Endothelial cell of umbilical vein (primary cell): ENCODE data around the gene CMIP. TPM values are rescaled to one million over a fixed set of nuclear protein-coding genes. Genes with fewer than 3 reads are reported as not detected.

Experiments used
- BruUV-seq: library from RNA; stranded (reverse); fragments of 400-500 nt; replicated peaks from 2 replicates; lab custom pipeline; 2021; lab: Mats Ljungman, UMichigan
- CTCF ChIA-PET: fragments of 300-600, 350-600 bp; sonication (Branson Sonifier 250); formaldehyde crosslinking; loops from one replicate; lab custom pipeline; 2021; ENCODE audit warnings: antibody characterized with exemption, inconsistent platforms; lab: Charles Lee
- POLR2A ChIA-PET: fragments of 300-600, 350-600 bp; sonication (Branson Sonifier 250); formaldehyde crosslinking; loops from one replicate; lab custom pipeline; 2021; ENCODE audit warnings: antibody characterized with exemption, inconsistent platforms; lab: Charles Lee
- DNase-seq: peaks from one replicate; pipeline ENCODE4 v3.0.0-alpha.2; 2011; ENCODE audit warnings: low read depth, low spot score
- FAIRE-seq: peaks from 2 replicates; lab custom pipeline; 2011; peaks lifted over from hg19 to GRCh38; lab: Jason Lieb, UNC
- H2AFZ ChIP-seq: 2 replicates; pipeline ENCODE4 v1.6.0; 2012; ENCODE audit warnings: low read depth, low read length, control low read depth, inconsistent platforms
- H3K27ac ChIP-seq: 2 replicates; pipeline ENCODE4 v1.5.1; 2011; ENCODE audit warnings: low read depth, mild to moderate bottlenecking, control low read depth, low read length, moderate library complexity; ENCODE audit not compliant: insufficient read depth
- H3K27me3 ChIP-seq, 2 experiments: 2 replicates each; pipeline versions ENCODE4 v1.6.0 to v1.6.1; 2011; ENCODE audit warnings: low read length in 2 of 2, mixed read lengths in 1 of 2; ENCODE audit not compliant: control insufficient read depth in 2 of 2, insufficient read depth in 2 of 2
- H3K36me3 ChIP-seq, 2 experiments: 2 replicates in 1 of 2; 3 replicates in 1 of 2; pipeline ENCODE4 v1.5.1; 2011; ENCODE audit warnings: low read length in 2 of 2, mild to moderate bottlenecking in 1 of 2, moderate library complexity in 1 of 2; ENCODE audit not compliant: control insufficient read depth in 2 of 2, insufficient read depth in 2 of 2; ENCODE audit errors: extremely low read depth in 1 of 2
- H3K4me1 ChIP-seq: 3 replicates; pipeline ENCODE4 v1.5.1; 2011; ENCODE audit warnings: mild to moderate bottlenecking, low read length; ENCODE audit not compliant: control insufficient read depth, insufficient read depth; ENCODE audit errors: extremely low read depth
- H3K4me2 ChIP-seq: 2 replicates; pipeline ENCODE4 v1.6.1; 2011; ENCODE audit warnings: low read length, control low read depth, mixed read lengths; ENCODE audit not compliant: insufficient read depth
- H3K4me3 ChIP-seq, 3 experiments: fragments of 200-600 bp in 1 of 3; sonication (generic), shearing (Covaris generic) in 1 of 3; replicated peaks in 1 of 3; 2 replicates each; pipeline ENCODE4 v1.5.1; 2011 to 2016; ENCODE audit warnings: control low read depth in 3 of 3, low read length in 3 of 3, mild to moderate bottlenecking in 2 of 3, inconsistent platforms in 1 of 3, low read depth in 1 of 3, moderate library complexity in 1 of 3; ENCODE audit not compliant: insufficient read depth in 1 of 3
- H3K79me2 ChIP-seq: 2 replicates; pipeline ENCODE4 v1.6.0; 2012; ENCODE audit warnings: low read length, inconsistent platforms; ENCODE audit not compliant: control insufficient read depth, insufficient read depth
- H3K9ac ChIP-seq: replicated peaks from 2 replicates; pipeline ENCODE3; 2011; ENCODE audit warnings: low read length, control low read depth; ENCODE audit not compliant: insufficient read depth; ENCODE audit errors: extremely low read depth
- H3K9me1 ChIP-seq: replicated peaks from 3 replicates; pipeline ENCODE4 v1.6.0; 2011; ENCODE audit warnings: mild to moderate bottlenecking, low read length; ENCODE audit not compliant: control insufficient read depth, insufficient read depth; ENCODE audit errors: extremely low read depth
- H3K9me3 ChIP-seq: replicated peaks from 2 replicates; pipeline ENCODE4 v1.5.1; 2012; ENCODE audit warnings: low read length, inconsistent platforms; ENCODE audit not compliant: control insufficient read depth, insufficient read depth
- H4K20me1 ChIP-seq: replicated peaks from 2 replicates; pipeline ENCODE3; 2011; ENCODE audit warnings: mild to moderate bottlenecking, low read length; ENCODE audit not compliant: control insufficient read depth, insufficient read depth; ENCODE audit errors: extremely low read depth
- CTCF ChIP-seq, 2 donors: IDR thresholded peaks; 1 replicate in 1 of 2; 2 replicates in 1 of 2; pipeline ENCODE4 v1.5.1; 2011; ENCODE audit warnings: low read length in 2 of 2, mild to moderate bottlenecking in 2 of 2, moderate library complexity in 2 of 2, control low read depth in 1 of 2, inconsistent platforms in 1 of 2, low read depth in 1 of 2; ENCODE audit not compliant: insufficient read depth in 1 of 2; ENCODE audit errors: extremely low read depth in 1 of 2
- EZH2 ChIP-seq: IDR thresholded peaks from 2 replicates; pipeline ENCODE4 v1.6.1; 2012; ENCODE audit warnings: borderline replicate concordance, low read depth, mild to moderate bottlenecking, moderate library complexity, low read length, inconsistent platforms; ENCODE audit not compliant: severe bottlenecking
- FOS ChIP-seq: IDR thresholded peaks from 2 replicates; pipeline ENCODE4 v1.6.1; 2011; ENCODE audit warnings: mild to moderate bottlenecking, low read length, moderate library complexity, borderline replicate concordance; ENCODE audit not compliant: insufficient read depth
- GATA2 ChIP-seq: IDR thresholded peaks from 2 replicates; pipeline ENCODE4 v1.7.0; 2011; ENCODE audit warnings: low read depth, mild to moderate bottlenecking, moderate library complexity, mixed read lengths, low read length; ENCODE audit not compliant: insufficient read length, insufficient read depth
- JUN ChIP-seq: IDR thresholded peaks from 2 replicates; pipeline ENCODE4 v1.6.1; 2011; ENCODE audit warnings: borderline replicate concordance, low read depth; ENCODE audit not compliant: insufficient read length, insufficient read depth
- MAX ChIP-seq: IDR thresholded peaks from 2 replicates; pipeline ENCODE4 v1.6.1; 2011; ENCODE audit not compliant: insufficient read depth, insufficient read length
- MYC ChIP-seq: IDR thresholded peaks from one replicate; pipeline ENCODE4 v1.6.1; 2011; ENCODE audit warnings: mild to moderate bottlenecking, low read depth, low read length
- POLR2A ChIP-seq: IDR thresholded peaks from 2 replicates; pipeline ENCODE4 v1.6.1; 2012; ENCODE audit warnings: low read depth, mild to moderate bottlenecking, control low read depth, low read length
- POLR2AphosphoS5 ChIP-seq: IDR thresholded peaks from 2 replicates; pipeline ENCODE4 v1.6.1; 2012; ENCODE audit warnings: low read depth, mild to moderate bottlenecking, control low read depth, low read length, moderate library complexity; ENCODE audit not compliant: insufficient read depth
- dilution Hi-C: fragments of 300-500 bp; cut with MboI; formaldehyde crosslinking; loops from one replicate; pipeline ENCODE4 v1.15.0; 2019; ENCODE audit warnings: low sequenced_read_pairs; ENCODE audit not compliant: extremely low pct_ligation_motif_present
- intact Hi-C: fragments of 100-400 bp; cut with micrococcal nuclease; formaldehyde crosslinking; loops from one replicate; pipeline ENCODE4 v1.10.0; 2022
- polyA plus RNA-seq, 4 experiments: library from polyadenylated mRNA; depleted of rRNA in 3 of 4; stranded (reverse) in 3 of 4; unstranded in 1 of 4; fragments of >200 nt; gene quantifications; 2 replicates each; pipeline versions ENCODE4 v1.2.1 to v1.2.3, GENCODE V29; 2011 to 2012; ENCODE audit warnings: missing spikeins in 1 of 4
- total RNA-seq: library from RNA; stranded (reverse); gene quantifications from 2 replicates; pipeline ENCODE4 v1.2.3, GENCODE V29; 2021

CMIP gene
- total and polyA plus RNA-seq, 2 donors (not counting 3 experiments of a cell fraction or from before 2014, with no cell fraction given) = 29.0 to 101 TPM

GRCh38 chr16:81609323-81609892, 164.8 kb downstream of the CMIP start:
- no TSS peak for BruUV-seq
- ChIA-PET CTCF (interaction anchor here (1.0 to 1.4 kb wide), 3 partner anchors 8 to 180 kb away, joined by 3 read pairs; no protein-coding TSS in a partner anchor), POLR2A (no interaction called here)
- Histone ChIP-seq H3K4me1 (peaks cover 55% of the 10 kb centered on the region), H3K9me1 (no peaks in the 10 kb centered on the region), H3K4me2 (no peak overlapping the region), H3K36me3 (peaks cover 2 to 6% of the 10 kb centered on the region in 2 experiments), H3K9me3 (no peaks in the 10 kb centered on the region), H3K4me3 (no peak overlapping the region), H3K79me2 (peaks cover 10% of the 10 kb centered on the region), H3K27me3 (no peaks in the 10 kb centered on the region), H4K20me1 (no peaks in the 10 kb centered on the region), H3K9ac (no peak overlapping the region), H3K27ac (no peak overlapping the region), H2AFZ (no peak overlapping the region)
- DNase-seq (no peak), FAIRE-seq (no peak)
- dilution Hi-C loops = no loop called here
- intact Hi-C loops = no loop called here
- TF ChIP-seq JUN (no peak), MYC (no peak), MAX (no peak), POLR2A (no peak), FOS (no peak), GATA2 (no peak), EZH2 (no peak), POLR2AphosphoS5 (no peak), CTCF (IDR thresholded peaks at IDR 0.05; ENCODE audit: extremely low read depth in 1 of 2, insufficient read depth in 1 of 2, low read depth in 1 of 2, low read length in 2 of 2) (no peak)
